Pulmonary artery endothelial cell (primary cell): ENCODE data around the gene SLC4A1. TPM values are rescaled to one million over a fixed set of nuclear protein-coding genes. Genes with fewer than 3 reads are reported as not detected.

ENCODE experiments used
- DNase-seq: peaks from one replicate; pipeline ENCODE4 v3.0.0-alpha.2; 2011; ENCODE audit warnings: low read depth, low spot score
- total RNA-seq: library from RNA; depleted of rRNA; stranded (reverse); fragments of >200 nt; gene quantifications from 2 replicates; pipeline ENCODE4 v1.2.3, GENCODE V29; 2014

Gene SLC4A1
- not detected in 2 replicates for total RNA-seq

DNA sequence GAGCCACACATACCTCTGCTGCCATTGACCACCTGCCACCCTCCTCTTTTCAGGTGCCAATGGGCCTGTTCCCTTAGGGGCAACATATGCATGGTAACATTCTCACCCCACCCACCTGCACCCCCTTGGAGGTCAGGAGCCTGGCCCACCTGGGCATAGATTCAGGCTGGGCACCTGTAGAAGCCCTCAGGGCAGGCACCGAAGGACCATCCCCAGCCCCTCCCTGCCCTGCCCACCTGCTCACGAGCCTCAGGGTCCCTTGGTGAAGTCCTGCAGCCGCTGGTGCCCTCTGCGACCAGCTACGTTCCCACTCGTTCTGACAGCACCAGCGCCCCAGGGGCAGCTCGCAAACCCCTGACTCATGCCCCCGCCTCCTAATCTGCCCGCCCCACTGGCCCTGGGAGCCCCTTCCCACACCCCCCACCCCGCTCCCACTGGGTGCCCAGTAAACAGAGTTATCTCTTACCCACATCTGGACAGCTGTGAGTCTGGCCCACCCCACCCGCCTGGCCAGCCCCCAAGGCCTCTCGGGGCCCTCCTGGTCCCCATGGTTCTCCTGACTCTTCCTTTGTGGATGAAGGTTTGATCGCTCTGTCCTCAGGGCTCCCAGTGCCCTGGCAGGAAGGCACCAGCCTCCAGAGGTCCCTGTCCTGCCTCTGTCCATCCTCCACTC is at the start of gene SLC4A1:
Gene SLC4A1, minus strand, starts transcription at position 318 of the 673 bp plus-strand sequence. CDS start 5,269 bp downstream, outside the sequence.
- DNase-seq = no peak

DNA sequence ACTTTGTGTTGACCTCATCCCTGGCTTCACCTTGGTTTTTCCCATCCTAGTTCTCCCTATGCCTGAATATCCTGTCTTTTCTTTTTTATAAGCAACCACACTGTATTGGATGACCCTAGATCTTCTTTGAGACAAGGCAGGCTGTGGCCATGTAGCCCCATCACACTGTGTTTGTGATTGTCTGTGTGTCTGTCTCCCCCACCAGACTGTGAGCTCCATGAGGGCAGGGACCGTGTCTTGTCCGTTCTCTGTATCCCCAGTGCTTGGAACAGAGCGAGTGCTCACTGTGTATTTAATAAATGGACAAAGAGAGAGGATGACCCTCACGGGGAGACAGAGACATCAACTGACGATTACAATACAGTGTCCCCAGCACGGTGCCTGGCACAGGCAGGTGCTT is 49.6 kb upstream of the SLC4A1 start:
- DNase-seq = no peak

DNA sequence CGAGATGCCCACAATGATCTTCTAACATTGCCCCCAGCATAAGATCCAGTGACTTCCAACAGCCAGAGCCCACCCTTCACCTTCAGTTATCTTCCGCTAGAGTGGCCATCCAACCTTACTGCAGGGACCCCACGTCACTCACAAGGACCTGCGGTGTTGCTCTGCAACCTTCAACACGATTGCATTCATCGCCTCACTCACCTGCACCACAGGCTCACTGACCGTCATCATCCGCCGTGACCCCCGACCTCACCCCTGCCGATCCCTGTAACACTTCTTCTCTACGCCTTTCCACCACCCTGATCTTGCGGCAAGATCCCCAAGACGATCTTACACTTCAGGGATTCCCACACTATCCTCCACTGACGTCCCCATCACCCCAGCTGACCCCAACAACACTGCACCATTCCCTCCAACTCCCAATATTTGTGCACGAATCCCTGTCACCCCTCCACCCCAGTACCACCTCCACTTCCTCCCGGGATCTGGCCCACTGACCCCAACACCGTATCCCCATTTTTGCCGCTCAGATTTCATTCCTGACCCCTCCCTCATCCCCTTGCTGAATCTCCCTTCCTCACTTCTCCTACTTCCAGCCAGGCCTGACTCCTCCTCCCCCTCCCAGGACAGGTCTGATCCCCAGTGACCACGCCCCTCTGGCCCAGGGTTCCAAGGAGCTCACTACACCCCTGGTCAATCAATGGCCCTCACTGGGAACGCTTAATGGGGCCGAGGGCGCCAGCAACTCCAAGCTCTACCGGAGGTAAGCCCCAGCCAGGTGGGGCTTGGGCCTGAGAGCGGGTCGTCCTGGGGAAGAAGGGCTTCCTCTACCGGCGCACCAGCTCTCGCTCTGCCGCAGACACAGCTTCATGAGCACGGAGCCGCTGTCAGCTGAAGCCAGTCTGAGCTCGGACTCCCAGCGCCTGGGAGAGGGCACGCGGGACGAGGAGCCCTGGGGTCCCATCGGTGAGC is 48.1 kb upstream of the SLC4A1 start:
- DNase-seq = no peak

DNA sequence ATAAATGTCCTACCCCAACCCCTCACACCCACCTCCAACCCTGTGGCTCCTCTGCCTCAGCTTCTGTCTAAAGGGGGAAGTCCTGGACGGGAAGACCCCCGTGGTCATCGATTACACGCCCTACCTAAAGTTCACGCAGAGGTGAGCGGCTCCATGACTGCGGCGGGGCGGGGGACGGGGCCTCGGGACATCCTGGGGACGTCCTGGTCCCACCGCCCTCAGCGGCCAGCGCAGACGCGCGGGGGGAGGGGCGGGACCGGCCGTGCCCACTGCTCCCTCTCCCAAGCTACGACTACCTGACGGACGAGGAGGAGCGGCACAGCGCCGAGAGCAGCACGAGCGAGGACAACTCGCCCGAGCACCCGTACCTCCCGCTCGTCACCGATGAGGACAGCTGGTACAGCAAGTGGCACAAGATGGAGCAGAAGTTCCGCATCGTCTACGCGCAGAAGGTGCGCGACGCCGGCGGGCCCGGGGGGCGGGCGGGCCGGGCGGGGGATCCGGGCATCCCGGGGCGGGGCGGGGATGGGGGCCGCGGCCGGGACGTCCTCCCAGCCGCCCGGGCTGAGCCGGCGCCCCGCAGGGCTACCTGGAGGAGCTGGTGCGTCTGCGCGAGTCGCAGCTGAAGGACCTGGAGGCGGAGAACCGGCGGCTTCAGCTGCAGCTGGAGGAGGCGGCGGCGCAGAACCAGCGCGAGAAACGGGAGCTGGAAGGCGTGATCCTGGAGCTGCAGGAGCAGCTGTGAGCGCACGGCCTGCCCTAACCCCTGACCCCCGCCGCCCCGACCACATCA is 47.1 kb upstream of the SLC4A1 start:
- DNase-seq = no peak

DNA sequence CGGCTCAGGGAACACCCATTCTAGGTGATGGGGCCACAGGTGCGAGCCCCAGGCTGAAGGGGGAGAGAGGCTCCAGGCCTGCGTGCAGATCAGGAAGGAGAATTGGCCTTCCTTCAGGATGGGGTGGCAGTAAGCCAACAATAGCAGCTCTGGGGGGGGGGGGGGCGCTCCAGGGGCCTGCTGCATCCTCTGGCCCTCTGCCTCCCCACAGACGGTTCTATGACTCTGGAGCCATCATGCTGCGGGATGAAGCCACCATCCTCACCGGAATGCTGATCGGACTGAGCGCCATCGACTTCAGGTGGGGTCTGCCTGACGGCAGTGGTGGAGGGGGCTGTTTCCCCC is 46.6 kb upstream of the SLC4A1 start:
- no peak for DNase-seq

DNA sequence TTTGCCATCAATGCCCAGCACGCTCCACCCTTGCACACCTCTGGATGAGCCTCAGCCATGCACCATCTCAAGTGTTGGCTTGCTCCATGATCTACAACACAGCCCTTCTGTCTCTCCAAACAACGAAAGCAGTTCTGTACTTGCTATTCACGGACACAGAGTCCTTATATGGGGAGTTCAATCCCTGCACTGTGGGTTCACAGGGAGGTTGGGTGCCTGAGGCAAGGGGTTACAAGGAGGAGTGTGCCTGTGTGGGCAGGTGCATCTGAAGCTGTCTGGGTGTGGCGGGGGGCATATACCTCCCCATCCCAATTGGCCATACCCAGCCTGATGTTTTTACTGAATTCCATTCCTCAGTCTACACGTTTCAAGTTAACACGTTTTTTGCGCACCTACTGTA is 46.1 kb upstream of the SLC4A1 start:
- no peak for DNase-seq

DNA sequence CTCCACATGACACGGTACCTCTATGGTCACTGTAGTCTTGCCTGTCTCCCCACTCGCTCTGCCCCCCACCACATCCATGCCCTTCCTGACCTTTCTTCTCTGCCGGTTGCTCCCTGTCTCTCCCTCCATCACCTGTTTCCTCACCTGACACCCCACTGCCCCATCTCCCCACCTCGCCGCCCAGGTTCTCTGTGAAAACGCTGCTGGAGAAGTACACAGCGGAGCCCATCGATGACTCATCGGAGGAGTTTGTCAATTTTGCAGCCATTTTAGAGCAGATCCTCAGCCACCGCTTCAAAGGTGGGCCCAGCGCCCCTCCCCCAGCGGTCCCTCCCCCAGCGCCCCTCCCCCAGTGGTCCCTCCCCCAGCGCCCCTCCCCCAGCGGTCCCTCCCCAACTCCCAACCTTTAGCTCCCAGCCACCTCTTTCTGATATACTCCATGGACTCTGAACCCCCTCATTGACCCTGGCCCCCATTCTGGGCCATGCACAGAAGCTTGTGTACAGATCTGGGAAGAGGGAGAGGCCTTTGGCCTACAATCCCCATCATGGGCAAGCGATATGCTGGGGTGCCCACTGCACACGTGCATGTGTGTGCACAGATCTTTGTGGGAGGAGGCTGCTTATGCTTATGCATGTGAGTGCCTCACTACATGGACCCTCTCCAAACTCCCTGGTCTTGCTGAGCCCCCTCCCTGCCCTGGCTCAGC is 44.6 kb upstream of the SLC4A1 start:
- no peak for DNase-seq

DNA sequence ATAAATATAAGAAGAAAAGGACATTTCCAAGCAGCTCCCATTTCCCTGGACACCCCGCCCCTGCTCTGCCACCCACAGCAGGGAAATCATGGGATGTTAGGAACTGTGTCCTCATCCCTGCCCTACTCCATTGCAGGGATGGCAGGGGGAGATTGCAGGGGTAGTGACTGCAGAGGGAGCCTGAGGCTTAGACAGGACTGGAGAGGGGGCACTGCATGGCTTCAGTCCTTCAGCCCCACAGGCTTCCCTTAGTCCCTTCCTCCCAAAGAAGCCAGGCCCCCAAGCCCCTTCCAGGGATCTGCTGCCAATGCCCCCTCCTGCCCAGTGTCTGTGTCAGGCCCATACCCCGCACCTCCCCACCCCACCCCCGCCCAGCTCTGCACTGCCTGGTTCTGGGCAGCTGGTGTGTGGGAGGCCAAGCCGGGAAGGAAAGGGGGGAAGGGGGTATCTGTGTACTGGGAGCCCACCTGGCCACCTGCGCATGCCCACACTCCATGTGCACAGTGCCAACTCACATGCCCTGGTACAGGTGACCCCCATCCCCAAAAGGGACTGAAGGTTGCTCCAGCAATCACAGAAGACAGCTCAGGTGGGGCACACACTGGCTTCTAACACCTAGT is 43.7 kb upstream of the SLC4A1 start:
- DNase-seq = no peak

DNA sequence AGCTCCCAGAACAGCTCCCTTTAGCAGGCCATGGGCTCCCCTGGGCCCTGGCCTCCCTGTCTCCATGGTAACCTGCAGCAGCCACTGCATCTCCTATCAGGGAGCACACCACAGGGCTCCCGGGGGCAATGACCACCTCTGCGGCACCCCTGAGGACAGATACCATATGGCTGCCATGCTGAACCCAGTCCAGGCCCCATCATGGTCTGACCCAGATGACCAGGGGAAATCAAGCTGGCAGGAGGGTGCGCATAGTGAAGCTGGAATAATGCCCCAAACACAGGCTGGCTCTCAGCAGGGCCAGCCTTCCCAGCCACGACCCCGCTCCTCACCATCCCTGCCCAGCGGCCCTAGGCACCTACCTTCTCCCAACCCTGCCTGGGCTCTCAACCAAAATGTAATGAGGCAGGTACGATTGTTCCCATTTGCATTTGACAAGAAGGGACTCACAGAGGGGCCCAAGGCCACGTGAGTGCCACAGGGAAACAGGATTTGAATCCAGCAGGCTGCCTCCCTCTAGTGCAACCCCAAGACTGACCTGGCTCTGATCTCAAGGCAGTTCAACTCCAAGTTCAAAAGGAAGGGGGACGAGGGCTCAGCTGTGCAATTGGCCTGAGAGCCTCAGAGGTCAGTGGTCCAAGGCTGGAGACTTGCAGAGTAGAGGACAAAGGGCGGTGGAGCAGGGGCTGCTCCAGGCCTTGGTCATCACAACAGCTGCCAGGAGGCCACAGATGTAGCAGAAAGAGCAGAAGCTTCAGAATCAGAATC is 42.9 kb upstream of the SLC4A1 start:
- DNase-seq = no peak

DNA sequence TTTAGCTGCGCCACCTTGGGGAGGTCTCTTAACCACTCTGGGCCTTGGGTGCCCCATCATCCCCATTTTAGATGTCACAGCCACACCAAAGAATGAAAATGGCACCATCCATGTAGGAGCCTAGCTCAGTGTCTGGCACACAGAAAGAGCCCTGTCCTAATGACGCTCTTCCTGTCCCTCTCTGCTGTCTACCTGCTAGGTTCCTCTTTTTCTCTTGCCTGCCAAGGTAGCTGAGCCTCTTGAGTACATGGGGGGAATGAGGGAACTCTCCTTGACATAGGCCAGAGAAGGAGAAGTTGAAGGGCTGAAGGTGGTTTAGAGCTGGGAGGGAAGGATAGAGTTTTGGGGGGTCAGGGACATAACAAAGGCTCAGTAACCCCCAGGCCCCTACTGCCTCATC is 42.3 kb upstream of the SLC4A1 start:
- DNase-seq = no peak

DNA sequence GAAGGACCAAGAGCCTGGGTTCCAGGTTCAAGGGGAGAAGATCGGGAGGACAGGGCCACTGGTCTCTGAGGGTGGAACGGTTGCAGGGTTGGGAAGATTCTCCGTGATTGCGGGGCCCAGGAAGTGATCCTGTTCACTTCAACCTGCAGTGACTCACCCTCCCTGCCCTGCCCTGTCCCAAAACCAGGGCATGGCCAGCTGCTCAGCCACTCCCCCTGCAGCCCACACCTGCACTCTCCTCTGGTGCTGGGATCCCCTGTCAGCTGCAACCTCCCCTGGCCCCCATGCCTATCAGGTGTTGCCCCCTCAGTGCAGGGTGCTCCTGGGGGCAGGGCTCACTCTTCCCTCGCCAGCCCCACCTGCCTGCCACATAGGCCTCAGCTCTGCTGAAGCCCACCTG is 41.5 kb upstream of the SLC4A1 start:
- DNase-seq = no peak

DNA sequence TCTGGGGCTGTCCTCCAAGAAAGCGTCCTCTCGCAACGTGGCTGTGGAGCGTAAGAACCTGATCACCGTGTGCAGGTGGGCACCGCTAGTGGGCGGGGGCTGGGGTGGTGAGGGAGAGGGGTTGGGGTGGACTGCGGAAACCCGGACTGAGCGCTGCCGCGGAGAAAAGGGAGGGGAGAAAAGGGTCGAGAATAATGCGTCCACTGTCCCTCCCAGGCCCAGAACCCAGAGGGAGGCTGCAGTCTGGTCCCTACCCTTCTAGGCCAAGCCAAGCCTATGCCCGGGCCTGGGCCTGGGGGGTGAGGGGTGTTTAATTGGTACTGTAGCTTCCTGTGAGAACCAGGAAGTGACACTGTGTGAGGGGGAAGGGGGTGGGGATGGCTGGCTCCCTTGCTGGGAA is 40.9 kb upstream of the SLC4A1 start:
- DNase-seq = no peak

DNA sequence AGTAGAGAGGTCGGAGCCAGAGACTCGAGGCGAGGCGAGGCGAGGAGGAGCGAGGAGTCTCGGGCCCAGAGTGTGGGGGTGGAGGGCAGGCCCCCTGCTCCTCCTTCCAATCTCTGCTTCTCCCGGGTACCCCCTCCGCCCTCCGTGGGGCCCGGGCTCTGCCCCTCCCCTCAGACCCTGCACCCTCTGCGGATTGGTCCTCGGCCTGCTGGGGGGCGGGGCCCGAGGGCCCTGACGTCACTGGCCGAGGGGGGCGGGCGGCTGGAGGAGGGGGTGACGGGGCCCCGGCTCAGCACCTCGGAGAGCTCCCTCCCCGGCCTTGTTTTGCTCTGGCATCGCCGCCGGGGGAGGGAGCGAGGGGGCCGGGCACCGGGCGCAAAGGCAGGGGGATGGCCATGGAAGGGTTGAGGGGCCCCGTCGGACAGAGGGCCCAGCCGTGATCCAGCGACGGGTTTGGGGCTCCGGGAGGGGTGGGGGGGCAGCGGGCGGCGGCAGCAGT is 40.4 kb upstream of the SLC4A1 start, which contains the start of gene RUNDC3A:
Gene RUNDC3A, plus strand, starts transcription at position 282 of the 499 bp plus-strand sequence. CDS start 232 bp downstream, outside the sequence.
- no peak for DNase-seq

DNA sequence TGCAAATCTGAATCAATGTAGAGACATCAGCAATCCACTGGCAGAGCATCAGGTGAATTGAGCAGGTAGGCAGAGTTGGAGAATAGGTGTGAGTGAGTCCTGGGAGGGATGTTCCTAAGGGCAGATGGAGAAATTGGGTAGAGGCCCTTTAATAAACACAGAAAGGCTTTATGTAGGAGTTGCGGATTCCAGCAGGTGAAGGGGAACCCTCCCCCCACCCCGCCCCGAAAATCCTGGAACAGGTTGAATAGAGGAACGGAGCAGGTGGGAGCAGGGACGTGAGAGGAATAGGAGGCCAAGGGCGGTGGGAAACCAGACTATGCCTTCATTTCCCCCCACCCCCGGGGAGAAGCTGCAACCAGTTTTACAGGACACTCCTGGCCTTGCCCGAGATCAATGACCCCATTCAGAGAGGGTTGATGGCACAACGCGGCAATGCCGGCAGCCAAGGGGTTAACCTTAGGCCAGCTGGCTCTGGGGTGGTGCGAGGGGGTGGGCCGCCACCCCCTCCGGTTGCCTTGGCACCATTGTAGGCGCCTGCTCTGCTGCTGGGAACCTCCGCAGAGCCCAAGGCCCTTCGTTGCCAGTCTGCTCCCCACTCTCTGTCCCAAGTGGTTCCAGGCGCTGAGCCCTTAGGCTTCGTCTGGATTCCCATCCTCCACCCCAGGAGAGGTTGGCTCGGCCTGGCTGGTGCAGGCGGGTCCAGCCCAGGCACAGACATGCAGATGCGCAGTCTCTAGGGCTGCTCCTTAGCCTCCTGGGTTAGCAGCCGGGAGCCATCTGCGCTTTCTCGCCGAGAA is 39.7 kb upstream of the SLC4A1 start:
- no peak for DNase-seq

DNA sequence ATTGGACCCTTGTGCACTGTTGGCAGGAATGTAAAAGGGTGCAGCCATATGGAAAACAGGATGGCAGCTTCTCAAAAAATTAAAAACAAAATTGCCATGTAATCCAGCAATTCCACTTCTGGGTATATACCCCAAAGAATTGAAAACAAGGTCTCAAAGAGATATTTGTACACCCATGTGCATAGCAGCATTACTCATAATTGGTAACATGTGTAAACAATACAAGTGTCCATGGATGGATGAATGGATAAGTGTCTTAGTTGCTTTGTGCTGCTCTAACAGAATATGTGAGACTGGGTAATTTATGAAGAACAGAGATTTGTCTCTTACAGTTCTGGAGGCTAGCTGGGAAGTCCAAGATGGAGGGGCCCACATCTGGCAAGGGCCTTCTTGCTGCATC is 36.7 kb upstream of the SLC4A1 start:
- no peak for DNase-seq

DNA sequence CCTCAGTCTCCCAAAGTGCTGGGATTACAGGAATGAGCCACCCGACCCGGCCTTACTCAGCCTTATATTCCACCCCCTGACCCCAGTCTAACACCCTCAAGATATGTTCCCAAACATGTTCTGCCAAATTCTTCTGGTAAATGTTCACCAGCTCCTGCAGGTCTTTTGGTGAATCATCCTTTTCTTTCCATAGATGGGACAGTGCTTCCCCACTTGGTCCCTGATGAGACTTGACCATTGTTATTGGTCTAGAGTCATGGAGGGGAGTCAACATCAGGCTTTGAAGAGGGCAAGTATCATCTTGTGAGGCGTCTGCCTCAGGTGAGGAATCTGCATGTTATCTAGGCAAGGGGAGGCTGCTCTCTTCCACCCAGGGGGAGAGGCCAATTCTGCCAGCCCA is 30.0 kb upstream of the SLC4A1 start:
- no peak for DNase-seq

DNA sequence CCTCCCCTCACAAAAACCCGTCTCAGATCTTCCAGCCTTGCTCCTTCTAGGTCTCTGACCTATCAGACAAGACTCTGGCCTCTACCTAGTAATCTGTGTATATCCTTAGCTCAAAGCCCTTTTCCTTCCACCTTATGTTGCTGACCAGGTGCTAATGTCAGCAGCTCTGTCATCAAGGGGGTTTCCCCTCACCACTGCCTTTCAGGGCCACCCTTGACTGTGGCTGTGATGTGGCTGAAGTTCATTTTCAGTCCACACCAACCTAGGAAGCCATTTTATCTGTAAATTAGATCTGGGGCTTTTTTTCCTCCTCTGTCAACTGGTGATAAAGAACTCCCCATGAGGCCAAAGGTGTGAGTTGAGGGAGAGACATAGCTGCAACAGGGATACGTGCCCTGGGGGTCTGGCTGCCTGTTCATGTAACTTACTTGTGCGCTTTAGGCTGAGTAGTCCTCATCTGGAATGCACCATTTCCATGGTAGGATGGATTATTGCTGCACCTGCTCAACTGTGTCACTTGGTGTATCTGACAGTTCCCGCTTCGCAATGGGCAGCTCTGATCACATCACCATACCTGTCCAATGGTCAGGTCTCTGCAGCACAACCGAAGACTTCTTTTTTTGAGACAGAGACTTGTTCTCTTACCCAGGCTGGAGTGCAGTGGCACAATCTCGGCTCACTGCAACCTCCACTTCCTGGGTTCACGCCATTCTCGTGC is 25.7 kb upstream of the SLC4A1 start:
- DNase-seq = no peak

DNA sequence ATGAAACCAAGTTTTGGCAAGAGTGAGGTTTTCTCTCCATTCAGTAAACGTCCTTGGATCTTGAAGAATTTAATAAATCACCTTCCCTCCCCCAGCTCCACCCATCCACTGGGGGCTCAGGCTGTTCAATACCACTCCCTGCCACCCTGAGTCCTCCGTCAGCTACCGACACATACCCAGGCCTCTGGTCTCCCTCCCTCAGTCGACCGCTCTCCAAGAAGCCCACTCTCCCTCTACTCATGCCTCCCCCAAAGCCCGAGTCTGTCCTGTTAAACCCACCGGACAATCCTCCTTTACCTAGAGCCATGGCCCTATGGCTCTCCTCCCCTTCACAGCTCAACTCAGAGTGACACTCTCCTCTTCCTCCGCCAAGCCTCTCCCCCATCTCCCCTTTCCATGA is 19.7 kb upstream of the SLC4A1 start:
- DNase-seq = no peak
